GM12878 (cell line): ENCODE data around the gene MR1. TPM values are rescaled to one million over a fixed set of nuclear protein-coding genes. Genes with fewer than 3 reads are reported as not detected.

Experiments used
- ATAC-seq: fragments of 200-7000 bp; cut with Tn5 transposase; 3 replicates; pipeline ENCODE4 v1.9.1; 2020; ENCODE audit warnings: mild to moderate bottlenecking, moderate library complexity
- BruUV-seq: library from RNA; stranded (reverse); fragments of 400-500 nt; replicated peaks from 2 replicates; lab custom pipeline; 2021; lab: Mats Ljungman, UMichigan
- CTCF ChIA-PET: fragments of 300-600 bp; sonication (Branson Sonifier 250); formaldehyde crosslinking; extraction: SDS; loops from one replicate; lab custom pipeline; 2021; ENCODE audit warnings: inconsistent platforms; lab: Yijun Ruan, JAX
- POLR2A ChIA-PET: fragments of 350-600 bp; formaldehyde crosslinking; extraction: SDS; loops from one replicate; lab custom pipeline; 2021; ENCODE audit warnings: inconsistent platforms; lab: Charles Lee
- RAD21 ChIA-PET: fragments of 300-600 bp; sonication (Branson Sonifier 250); formaldehyde crosslinking; loops from one replicate; lab custom pipeline; 2023; ENCODE audit warnings: antibody characterized with exemption; ENCODE audit not compliant: unreplicated experiment; lab: Charles Lee
- SMC1A ChIA-PET: fragments of 300-600 bp; sonication (Branson Sonifier 250); formaldehyde crosslinking; loops from one replicate; lab custom pipeline; 2023; ENCODE audit not compliant: unreplicated experiment, uncharacterized antibody; lab: Charles Lee
- DNase-seq: peaks from one replicate; pipeline ENCODE4 v3.0.0-alpha.2; 2011; ENCODE audit warnings: low read depth, low spot score
- FAIRE-seq: peaks from 3 replicates; lab custom pipeline; 2011; peaks lifted over from hg19 to GRCh38; lab: Jason Lieb, UNC
- H2AFZ ChIP-seq: 2 replicates; pipeline ENCODE4 v1.6.0; 2011; ENCODE audit warnings: low read depth, low read length, control low read depth; ENCODE audit not compliant: control insufficient read depth
- H3K27ac ChIP-seq: 2 replicates; pipeline ENCODE4 v1.5.1; 2011; ENCODE audit warnings: control low read depth; ENCODE audit not compliant: control insufficient read depth, insufficient read depth
- H3K27me3 ChIP-seq, 2 experiments: replicated peaks in 1 of 2; 2 replicates each; pipeline versions ENCODE4 v1.6.0 to v1.6.1; 2011; ENCODE audit warnings: low read length in 1 of 2; ENCODE audit not compliant: control insufficient read depth in 2 of 2, insufficient read depth in 2 of 2
- H3K36me3 ChIP-seq, 2 experiments: 2 replicates each; pipeline ENCODE4 v1.5.1; 2011; ENCODE audit warnings: low read length in 1 of 2; ENCODE audit not compliant: control insufficient read depth in 2 of 2, insufficient read depth in 2 of 2
- H3K4me1 ChIP-seq: 2 replicates; pipeline ENCODE4 v1.6.1; 2011; ENCODE audit warnings: mild to moderate bottlenecking, low read length, moderate library complexity, mixed read lengths; ENCODE audit not compliant: control insufficient read depth, insufficient read depth
- H3K4me2 ChIP-seq: 2 replicates; pipeline ENCODE4 v1.6.0; 2011; ENCODE audit warnings: control low read depth; ENCODE audit not compliant: control insufficient read depth, insufficient read depth
- H3K4me3 ChIP-seq: fragments of 200-600 bp; sonication (generic); 2 replicates; pipeline ENCODE4 v1.5.1; 2016
- H3K79me2 ChIP-seq: 2 replicates; pipeline ENCODE4 v1.6.0; 2011; ENCODE audit warnings: low read length; ENCODE audit not compliant: control insufficient read depth, insufficient read depth
- H3K9ac ChIP-seq: 2 replicates; pipeline ENCODE4 v1.8.0; 2011; ENCODE audit warnings: low read length, control low read depth, mixed read lengths; ENCODE audit not compliant: control insufficient read depth, insufficient read depth
- H3K9me3 ChIP-seq: replicated peaks from 3 replicates; pipeline ENCODE4 v1.5.1; 2011; ENCODE audit warnings: mild to moderate bottlenecking, low read length; ENCODE audit not compliant: control insufficient read depth, insufficient read depth
- H4K20me1 ChIP-seq: 2 replicates; pipeline ENCODE4 v1.6.0; 2011; ENCODE audit not compliant: control insufficient read depth, insufficient read depth
- ASH2L ChIP-seq: fragments of 300-600, 200-600 bp; sonication (generic); IDR thresholded peaks from 2 replicates; pipeline ENCODE4 v1.6.1; 2017; ENCODE audit warnings: low read depth, mild to moderate bottlenecking, borderline replicate concordance
- HDAC2 ChIP-seq: fragments of 200-600 bp; sonication (generic); IDR thresholded peaks from 2 replicates; pipeline ENCODE4 v1.6.1; 2017
- NFIC ChIP-seq: IDR thresholded peaks from 2 replicates; pipeline ENCODE4 v1.6.1; 2012; ENCODE audit warnings: low read depth, mild to moderate bottlenecking, inconsistent platforms, low read length, moderate library complexity
- RFX5 ChIP-seq: IDR thresholded peaks from 2 replicates; pipeline ENCODE4 v1.6.1; 2011; ENCODE audit warnings: low read depth, low read length, improper control_type of control experiment
- SREBF1 ChIP-seq: IDR thresholded peaks from 2 replicates; pipeline ENCODE4 v1.6.1; 2012; ENCODE audit warnings: mild to moderate bottlenecking, low read length
- TARDBP ChIP-seq: IDR thresholded peaks from 2 replicates; pipeline ENCODE4 v1.6.1; 2016; ENCODE audit warnings: borderline replicate concordance
- YBX1 ChIP-seq: fragments of 450-650 bp; IDR thresholded peaks from 2 replicates; pipeline ENCODE4 v1.6.1; 2016; ENCODE audit warnings: antibody characterized with exemption
- YY1 ChIP-seq: IDR thresholded peaks from 2 replicates; pipeline ENCODE4 v1.6.1; 2011; ENCODE audit warnings: low read depth, mild to moderate bottlenecking, low read length
- ZNF24 ChIP-seq: fragments of 450-650 bp; IDR thresholded peaks from 2 replicates; pipeline ENCODE4 v1.6.1; 2017; ENCODE audit warnings: antibody characterized with exemption, mild to moderate bottlenecking
- in situ Hi-C: fragments of 300-500 bp; cut with MboI; formaldehyde crosslinking; loops from 9 replicates; pipeline ENCODE4 v1.14.3; 2018; ENCODE audit warnings: mixed read lengths
- intact Hi-C: fragments of 100-400 bp; cut with micrococcal nuclease; formaldehyde crosslinking; loops from one replicate; pipeline ENCODE4 v1.14.2; 2022; ENCODE audit not compliant: unreplicated experiment
- polyA plus RNA-seq, 11 experiments: library from polyadenylated mRNA; depleted of rRNA in 4 of 11; unstranded in 6 of 11; stranded (reverse) in 5 of 11; fragments of >200 nt; fragmentation: Nextera tagmentation in 4 of 11; fragmentation: Illumina TruSeq in 1 of 11; extraction: Ambion mirVana in 4 of 11; extraction: Trizol in 1 of 11; gene quantifications; 1 replicate in 1 of 11; 2 replicates in 10 of 11; pipeline versions ENCODE4 v1.2.1 to v1.2.3, GENCODE V29; 2011 to 2016; ENCODE audit warnings: inconsistent platforms in 2 of 11, missing spikeins in 2 of 11, low read depth in 1 of 11
- total RNA-seq, 4 experiments: library from RNA; depleted of rRNA in 3 of 4; stranded (reverse); fragments of >200 nt in 3 of 4; fragmentation: Illumina TruSeq in 1 of 4; extraction: Trizol in 1 of 4; gene quantifications; 2 replicates each; pipeline versions ENCODE4 v1.2.1 to v1.2.3, GENCODE V29; 2013 to 2021
- TF ChIP-seq, protein P1 (sequence below): fragments of 150-350 bp; IDR thresholded peaks from 2 replicates; pipeline ENCODE4 v1.6.1; 2016; ENCODE audit warnings: low read depth, low read length
- TF ChIP-seq, protein P2 (sequence below): IDR thresholded peaks from 2 replicates; pipeline ENCODE4 v1.6.1; 2011; ENCODE audit warnings: low read depth, low read length, improper control_type of control experiment, borderline replicate concordance
- TF ChIP-seq, protein P3 (sequence below): fragments of 450-650 bp; IDR thresholded peaks from 2 replicates; pipeline ENCODE4 v1.6.1; 2018; ENCODE audit warnings: mild to moderate bottlenecking, low read depth, moderate library complexity; ENCODE audit not compliant: partially characterized antibody
- TF ChIP-seq, protein P4 (sequence below): IDR thresholded peaks from 2 replicates; pipeline ENCODE4 v1.6.1; 2012; ENCODE audit warnings: mild to moderate bottlenecking, low read depth, low read length

MR1 gene
- total and polyA plus RNA-seq, 10 of the 15 experiments (the other 5 are each of a cell fraction or from before 2014, with no cell fraction given), result 24.7 to 65.9 (median 30.9) TPM

DNA sequence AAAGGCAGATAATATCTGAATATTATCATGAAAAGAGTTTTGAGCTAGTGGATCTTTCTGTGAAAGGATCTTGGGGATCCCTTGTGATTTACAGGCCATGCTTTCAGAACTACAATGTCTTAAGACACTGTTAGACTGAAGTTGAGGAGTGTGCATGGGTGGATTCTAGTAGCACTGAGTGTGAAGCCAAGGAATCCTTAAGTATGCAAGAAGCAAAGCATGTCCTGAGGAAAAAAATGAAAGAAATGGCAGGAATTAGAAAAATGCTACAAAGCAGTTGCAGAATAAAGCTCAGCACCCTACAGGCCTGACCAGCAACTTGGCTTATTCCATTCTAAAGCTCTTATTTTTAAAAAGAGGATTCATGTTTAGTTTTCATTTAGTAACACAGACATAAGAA is 23.0 kb upstream of the MR1 start:
- H3K27me3 ChIP-seq, result no peaks in the 10 kb centered on the region
- BruUV-seq, result no TSS peak
- no peak for ATAC-seq
- H3K9ac ChIP-seq, result no peak overlapping the region
- H3K27ac ChIP-seq, result no peak overlapping the region
- H3K79me2 ChIP-seq, result peaks cover 82% of the 10 kb centered on the region
- FAIRE-seq, result no peak
- intact Hi-C loops, result no loop called here
- ChIA-PET POLR2A (interaction anchor here (0.7 to 2.7 kb wide), 4 partner anchors 11 to 29 kb away, joined by 3 to 9 read pairs (median 4); no protein-coding TSS in a partner anchor), SMC1A (interaction anchor here (1.1 to 3.2 kb wide), 7 partner anchors 9 to 69 kb away, joined by 3 to 15 read pairs (median 3); partner anchors contain the start of gene MR1), CTCF (interaction anchor here (0.7 to 2.7 kb wide), 9 partner anchors 9 to 155 kb away, joined by 3 to 7 read pairs (median 3); partner anchors contain the start of gene MR1), RAD21 (interaction anchor here (1.0 to 1.3 kb wide), 3 partner anchors 94 to 155 kb away, joined by 3 to 4 read pairs (median 4); no protein-coding TSS in a partner anchor)
- H3K4me1 ChIP-seq, result peaks cover 28% of the 10 kb centered on the region
- H2AFZ ChIP-seq, result no peak overlapping the region
- H3K9me3 ChIP-seq, result no peaks in the 10 kb centered on the region
- in situ Hi-C loops, result no loop called here
- no peaks in the 10 kb centered on the region for H4K20me1 ChIP-seq
- no peaks in the 10 kb centered on the region; a peak in 2 of 4 replicates for H3K36me3 ChIP-seq
- no peak for DNase-seq
- H3K4me3 ChIP-seq, result no peak overlapping the region
- H3K4me2 ChIP-seq, result no peak overlapping the region
- TF ChIP-seq YY1, result no peak
- no peak for TF ChIP-seq HDAC2
- TF ChIP-seq ZNF24, result no peak
- TF ChIP-seq TARDBP, result no peak
- no peak for TF ChIP-seq YBX1
- TF ChIP-seq SREBF1, result no peak
- TF ChIP-seq, protein P1, sequence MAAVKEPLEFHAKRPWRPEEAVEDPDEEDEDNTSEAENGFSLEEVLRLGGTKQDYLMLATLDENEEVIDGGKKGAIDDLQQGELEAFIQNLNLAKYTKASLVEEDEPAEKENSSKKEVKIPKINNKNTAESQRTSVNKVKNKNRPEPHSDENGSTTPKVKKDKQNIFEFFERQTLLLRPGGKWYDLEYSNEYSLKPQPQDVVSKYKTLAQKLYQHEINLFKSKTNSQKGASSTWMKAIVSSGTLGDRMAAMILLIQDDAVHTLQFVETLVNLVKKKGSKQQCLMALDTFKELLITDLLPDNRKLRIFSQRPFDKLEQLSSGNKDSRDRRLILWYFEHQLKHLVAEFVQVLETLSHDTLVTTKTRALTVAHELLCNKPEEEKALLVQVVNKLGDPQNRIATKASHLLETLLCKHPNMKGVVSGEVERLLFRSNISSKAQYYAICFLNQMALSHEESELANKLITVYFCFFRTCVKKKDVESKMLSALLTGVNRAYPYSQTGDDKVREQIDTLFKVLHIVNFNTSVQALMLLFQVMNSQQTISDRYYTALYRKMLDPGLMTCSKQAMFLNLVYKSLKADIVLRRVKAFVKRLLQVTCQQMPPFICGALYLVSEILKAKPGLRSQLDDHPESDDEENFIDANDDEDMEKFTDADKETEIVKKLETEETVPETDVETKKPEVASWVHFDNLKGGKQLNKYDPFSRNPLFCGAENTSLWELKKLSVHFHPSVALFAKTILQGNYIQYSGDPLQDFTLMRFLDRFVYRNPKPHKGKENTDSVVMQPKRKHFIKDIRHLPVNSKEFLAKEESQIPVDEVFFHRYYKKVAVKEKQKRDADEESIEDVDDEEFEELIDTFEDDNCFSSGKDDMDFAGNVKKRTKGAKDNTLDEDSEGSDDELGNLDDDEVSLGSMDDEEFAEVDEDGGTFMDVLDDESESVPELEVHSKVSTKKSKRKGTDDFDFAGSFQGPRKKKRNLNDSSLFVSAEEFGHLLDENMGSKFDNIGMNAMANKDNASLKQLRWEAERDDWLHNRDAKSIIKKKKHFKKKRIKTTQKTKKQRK, result no peak
- TF ChIP-seq, protein P2, sequence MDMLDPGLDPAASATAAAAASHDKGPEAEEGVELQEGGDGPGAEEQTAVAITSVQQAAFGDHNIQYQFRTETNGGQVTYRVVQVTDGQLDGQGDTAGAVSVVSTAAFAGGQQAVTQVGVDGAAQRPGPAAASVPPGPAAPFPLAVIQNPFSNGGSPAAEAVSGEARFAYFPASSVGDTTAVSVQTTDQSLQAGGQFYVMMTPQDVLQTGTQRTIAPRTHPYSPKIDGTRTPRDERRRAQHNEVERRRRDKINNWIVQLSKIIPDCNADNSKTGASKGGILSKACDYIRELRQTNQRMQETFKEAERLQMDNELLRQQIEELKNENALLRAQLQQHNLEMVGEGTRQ, result no peak
- no peak for TF ChIP-seq ASH2L
- TF ChIP-seq RFX5, result no peak
- TF ChIP-seq, protein P3, sequence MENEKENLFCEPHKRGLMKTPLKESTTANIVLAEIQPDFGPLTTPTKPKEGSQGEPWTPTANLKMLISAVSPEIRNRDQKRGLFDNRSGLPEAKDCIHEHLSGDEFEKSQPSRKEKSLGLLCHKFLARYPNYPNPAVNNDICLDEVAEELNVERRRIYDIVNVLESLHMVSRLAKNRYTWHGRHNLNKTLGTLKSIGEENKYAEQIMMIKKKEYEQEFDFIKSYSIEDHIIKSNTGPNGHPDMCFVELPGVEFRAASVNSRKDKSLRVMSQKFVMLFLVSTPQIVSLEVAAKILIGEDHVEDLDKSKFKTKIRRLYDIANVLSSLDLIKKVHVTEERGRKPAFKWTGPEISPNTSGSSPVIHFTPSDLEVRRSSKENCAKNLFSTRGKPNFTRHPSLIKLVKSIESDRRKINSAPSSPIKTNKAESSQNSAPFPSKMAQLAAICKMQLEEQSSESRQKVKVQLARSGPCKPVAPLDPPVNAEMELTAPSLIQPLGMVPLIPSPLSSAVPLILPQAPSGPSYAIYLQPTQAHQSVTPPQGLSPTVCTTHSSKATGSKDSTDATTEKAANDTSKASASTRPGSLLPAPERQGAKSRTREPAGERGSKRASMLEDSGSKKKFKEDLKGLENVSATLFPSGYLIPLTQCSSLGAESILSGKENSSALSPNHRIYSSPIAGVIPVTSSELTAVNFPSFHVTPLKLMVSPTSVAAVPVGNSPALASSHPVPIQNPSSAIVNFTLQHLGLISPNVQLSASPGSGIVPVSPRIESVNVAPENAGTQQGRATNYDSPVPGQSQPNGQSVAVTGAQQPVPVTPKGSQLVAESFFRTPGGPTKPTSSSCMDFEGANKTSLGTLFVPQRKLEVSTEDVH, result no peak
- TF ChIP-seq, protein P4, sequence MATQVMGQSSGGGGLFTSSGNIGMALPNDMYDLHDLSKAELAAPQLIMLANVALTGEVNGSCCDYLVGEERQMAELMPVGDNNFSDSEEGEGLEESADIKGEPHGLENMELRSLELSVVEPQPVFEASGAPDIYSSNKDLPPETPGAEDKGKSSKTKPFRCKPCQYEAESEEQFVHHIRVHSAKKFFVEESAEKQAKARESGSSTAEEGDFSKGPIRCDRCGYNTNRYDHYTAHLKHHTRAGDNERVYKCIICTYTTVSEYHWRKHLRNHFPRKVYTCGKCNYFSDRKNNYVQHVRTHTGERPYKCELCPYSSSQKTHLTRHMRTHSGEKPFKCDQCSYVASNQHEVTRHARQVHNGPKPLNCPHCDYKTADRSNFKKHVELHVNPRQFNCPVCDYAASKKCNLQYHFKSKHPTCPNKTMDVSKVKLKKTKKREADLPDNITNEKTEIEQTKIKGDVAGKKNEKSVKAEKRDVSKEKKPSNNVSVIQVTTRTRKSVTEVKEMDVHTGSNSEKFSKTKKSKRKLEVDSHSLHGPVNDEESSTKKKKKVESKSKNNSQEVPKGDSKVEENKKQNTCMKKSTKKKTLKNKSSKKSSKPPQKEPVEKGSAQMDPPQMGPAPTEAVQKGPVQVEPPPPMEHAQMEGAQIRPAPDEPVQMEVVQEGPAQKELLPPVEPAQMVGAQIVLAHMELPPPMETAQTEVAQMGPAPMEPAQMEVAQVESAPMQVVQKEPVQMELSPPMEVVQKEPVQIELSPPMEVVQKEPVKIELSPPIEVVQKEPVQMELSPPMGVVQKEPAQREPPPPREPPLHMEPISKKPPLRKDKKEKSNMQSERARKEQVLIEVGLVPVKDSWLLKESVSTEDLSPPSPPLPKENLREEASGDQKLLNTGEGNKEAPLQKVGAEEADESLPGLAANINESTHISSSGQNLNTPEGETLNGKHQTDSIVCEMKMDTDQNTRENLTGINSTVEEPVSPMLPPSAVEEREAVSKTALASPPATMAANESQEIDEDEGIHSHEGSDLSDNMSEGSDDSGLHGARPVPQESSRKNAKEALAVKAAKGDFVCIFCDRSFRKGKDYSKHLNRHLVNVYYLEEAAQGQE, result no peak
- no peak for TF ChIP-seq NFIC
